Neural cell (in vitro differentiated cells): ENCODE results near the gene SLC26A4. TPM values are rescaled to one million over a fixed set of nuclear protein-coding genes. Genes with fewer than 3 reads are reported as not detected.

Experiments used
- H2AFZ ChIP-seq: fragments of 200-600, 300-800 bp; sonication (generic), shearing (Covaris generic); 2 replicates; pipeline ENCODE4 v1.6.0; 2014; ENCODE audit warnings: low read depth, mild to moderate bottlenecking, antibody characterized with exemption, low read length, moderate library complexity
- H3F3A ChIP-seq: fragments of 200-600 bp; shearing (Covaris generic); 2 replicates; pipeline ENCODE4 v1.6.1; 2016; ENCODE audit warnings: mild to moderate bottlenecking, moderate library complexity, mixed read lengths, antibody characterized with exemption, low read length; ENCODE audit not compliant: insufficient read depth, poor library complexity, severe bottlenecking
- H3K27ac ChIP-seq: fragments of 200-600, 300-800 bp; sonication (generic), shearing (Covaris generic); 2 replicates; pipeline ENCODE4 v1.5.1; 2014; ENCODE audit warnings: mild to moderate bottlenecking, low read length, moderate library complexity
- H3K27me3 ChIP-seq: fragments of 300-800, 200-600 bp; sonication (generic), shearing (Covaris generic); 2 replicates; pipeline ENCODE4 v1.6.0; 2014; ENCODE audit warnings: mild to moderate bottlenecking, low read depth, low read length, moderate library complexity; ENCODE audit not compliant: insufficient read depth
- H3K36me3 ChIP-seq: fragments of 300-800, 200-600 bp; sonication (generic), shearing (Covaris generic); 2 replicates; pipeline ENCODE4 v1.5.1; 2014; ENCODE audit warnings: mild to moderate bottlenecking, antibody characterized with exemption, low read length, moderate library complexity; ENCODE audit not compliant: insufficient read depth
- H3K4me2 ChIP-seq: fragments of 300-800, 200-600 bp; sonication (generic), shearing (Covaris generic); 2 replicates; pipeline ENCODE4 v1.6.0; 2014; ENCODE audit warnings: mild to moderate bottlenecking, low read length
- H3K4me3 ChIP-seq: fragments of 300-800, 200-600 bp; sonication (generic), shearing (Covaris generic); 2 replicates; pipeline ENCODE4 v1.5.1; 2014; ENCODE audit warnings: mild to moderate bottlenecking, low read length, moderate library complexity
- H3K79me2 ChIP-seq: fragments of 200-600 bp; shearing (Covaris generic); replicated peaks from 2 replicates; pipeline ENCODE4 v1.6.0; 2014; ENCODE audit warnings: mild to moderate bottlenecking, low read length, moderate library complexity; ENCODE audit not compliant: insufficient read depth
- H3K9ac ChIP-seq: fragments of 300-800, 200-600 bp; sonication (generic), shearing (Covaris generic); 2 replicates; pipeline ENCODE4 v1.6.1; 2016; ENCODE audit warnings: mild to moderate bottlenecking, low read length, mixed read lengths
- H3K9me2 ChIP-seq: fragments of 200-600 bp; shearing (Covaris generic); 2 replicates; pipeline ENCODE4 v1.6.1; 2016; ENCODE audit warnings: mild to moderate bottlenecking, low read length, mixed read lengths; ENCODE audit not compliant: insufficient read depth
- H3K9me3 ChIP-seq: fragments of 200-600, 300-800 bp; sonication (generic), shearing (Covaris generic); 2 replicates; pipeline ENCODE4 v1.6.1; 2016; ENCODE audit warnings: mild to moderate bottlenecking, mixed run types, low read length, moderate library complexity, mixed read lengths
- H4K20me1 ChIP-seq: fragments of 200-600 bp; shearing (Covaris generic); 2 replicates; pipeline ENCODE4 v1.6.1; 2016; ENCODE audit warnings: mild to moderate bottlenecking, mixed run types; ENCODE audit not compliant: insufficient read depth
- CTCF ChIP-seq: fragments of 450-650 bp; IDR thresholded peaks from 2 replicates; pipeline ENCODE4 v1.5.1; 2014; ENCODE audit warnings: antibody characterized with exemption, mild to moderate bottlenecking, moderate library complexity; ENCODE audit not compliant: poor library complexity, severe bottlenecking
- EP300 ChIP-seq: fragments of 450-650 bp; conservative IDR thresholded peaks from 2 replicates; pipeline ENCODE4 v1.6.1; 2014; ENCODE audit warnings: antibody characterized with exemption, mild to moderate bottlenecking, moderate library complexity; ENCODE audit not compliant: poor library complexity, severe bottlenecking
- EZH2 ChIP-seq: fragments of 200-600, 300-800 bp; shearing (Covaris generic), sonication (generic); IDR thresholded peaks from 2 replicates; pipeline ENCODE4 v1.6.1; 2014; ENCODE audit warnings: antibody characterized with exemption, low read length, borderline replicate concordance, mild to moderate bottlenecking; ENCODE audit not compliant: insufficient read depth, poor library complexity, severe bottlenecking
- MXI1 ChIP-seq: fragments of 450-650 bp; conservative IDR thresholded peaks from 2 replicates; pipeline ENCODE4 v1.6.1; 2014; ENCODE audit warnings: antibody characterized with exemption, mild to moderate bottlenecking; ENCODE audit not compliant: poor library complexity, severe bottlenecking
- POLR2AphosphoS5 ChIP-seq: IDR thresholded peaks from 2 replicates; pipeline ENCODE4 v1.6.1; 2012
- RAD21 ChIP-seq: fragments of 450-650 bp; conservative IDR thresholded peaks from 2 replicates; pipeline ENCODE4 v1.6.1; 2014; ENCODE audit warnings: antibody characterized with exemption, mild to moderate bottlenecking, moderate library complexity
- REST ChIP-seq: IDR thresholded peaks from 2 replicates; pipeline ENCODE4 v1.6.1; 2012; ENCODE audit warnings: borderline replicate concordance
- SMC3 ChIP-seq: fragments of 450-650 bp; conservative IDR thresholded peaks from 2 replicates; pipeline ENCODE4 v1.6.1; 2014; ENCODE audit warnings: antibody characterized with exemption, mild to moderate bottlenecking, moderate library complexity; ENCODE audit not compliant: poor library complexity
- TAF1 ChIP-seq: IDR thresholded peaks from 2 replicates; pipeline ENCODE4 v1.6.1; 2012; ENCODE audit warnings: low read depth
- polyA plus RNA-seq: library from polyadenylated mRNA; depleted of rRNA; stranded (reverse); fragments of >200 nt; gene quantifications from 2 replicates; pipeline ENCODE4 v1.2.3, GENCODE V29; 2014

SLC26A4 gene
- polyA plus RNA-seq, 1 donor from 2014 or later = not detected

- peak overlapping the region; percentile 88 for H3K27ac ChIP-seq
- H3K9me2 ChIP-seq = no peaks in the 10 kb centered on the region
- peaks cover 45% of the 10 kb centered on the region for H3K79me2 ChIP-seq
- H2AFZ ChIP-seq = peak overlapping the region; percentile 92
- H4K20me1 ChIP-seq = no peaks in the 10 kb centered on the region
- TF ChIP-seq REST (peak; percentile 50), EP300 (no peak), EZH2 (no peak), POLR2AphosphoS5 (no peak)
- no peaks in the 10 kb centered on the region for H3K36me3 ChIP-seq
- H3K9ac ChIP-seq = peak overlapping the region; percentile 89
- peak overlapping the region; percentile 90 for H3K4me2 ChIP-seq
- no peaks in the 10 kb centered on the region for H3K27me3 ChIP-seq
- no peaks in the 10 kb centered on the region for H3K9me3 ChIP-seq
- H3K4me3 ChIP-seq = peak overlapping the region; percentile 84
- H3F3A ChIP-seq = no peaks in the 10 kb centered on the region
Observed at GRCh38 chr7:107744345-107744750, 83.7 kb downstream of the SLC26A4 start.

GRCh38 chr7:107746006-107746405 lies 85.4 kb downstream of the SLC26A4 start:
- Histone ChIP-seq H3K4me2 (no peak overlapping the region), H3K27ac (no peak overlapping the region), H3K9me2 (no peaks in the 10 kb centered on the region), H3K79me2 (peaks cover 45% of the 10 kb centered on the region), H3K9me3 (no peaks in the 10 kb centered on the region), H4K20me1 (no peaks in the 10 kb centered on the region), H2AFZ (no peak overlapping the region), H3F3A (no peaks in the 10 kb centered on the region), H3K4me3 (peak overlapping the region; percentile 84), H3K9ac (no peak overlapping the region), H3K27me3 (no peaks in the 10 kb centered on the region), H3K36me3 (no peaks in the 10 kb centered on the region)
- TF ChIP-seq RAD21 = no peak
- no peak for TF ChIP-seq CTCF
- TF ChIP-seq POLR2AphosphoS5 = no peak
- TF ChIP-seq REST = no peak
- TF ChIP-seq EP300 = no peak
- TF ChIP-seq TAF1 = no peak
- no peak for TF ChIP-seq EZH2
- TF ChIP-seq MXI1 = no peak
- no peak for TF ChIP-seq SMC3
